Astrocyte (in vitro differentiated cells and primary cell): ENCODE measurements around the gene APP. TPM values are rescaled to one million over a fixed set of nuclear protein-coding genes. Genes with fewer than 3 reads are reported as not detected.
"Not testable (repeated sequence)": the region's sequence is repeated elsewhere in the genome, so short reads cannot be mapped to it uniquely, and the experiment has no call there.

Experiments
- DNase-seq: peaks from one replicate; pipeline ENCODE4 v3.0.0-alpha.2; 2010; ENCODE audit warnings: low read depth
- FAIRE-seq: peaks from 2 replicates; lab custom pipeline; 2011; peaks lifted over from hg19 to GRCh38; lab: Jason Lieb, UNC
- H2AFZ ChIP-seq: 2 replicates; pipeline ENCODE4 v1.6.0; 2012; ENCODE audit warnings: low read depth, low read length, inconsistent platforms
- H3K27ac ChIP-seq: 2 replicates; pipeline ENCODE4 v1.5.1; 2011; ENCODE audit warnings: low read depth, low read length, inconsistent platforms
- H3K27me3 ChIP-seq: 2 replicates; pipeline ENCODE4 v1.6.0; 2011; ENCODE audit warnings: low read length, inconsistent platforms; ENCODE audit not compliant: insufficient read depth
- H3K36me3 ChIP-seq: 2 replicates; pipeline ENCODE4 v1.5.1; 2011; ENCODE audit warnings: low read length, inconsistent platforms; ENCODE audit not compliant: insufficient read depth
- H3K4me1 ChIP-seq: 2 replicates; pipeline ENCODE4 v1.5.1; 2011; ENCODE audit warnings: low read length, inconsistent platforms; ENCODE audit not compliant: insufficient read depth
- H3K4me2 ChIP-seq: 2 replicates; pipeline ENCODE4 v1.6.0; 2012; ENCODE audit warnings: low read length, inconsistent platforms
- H3K4me3 ChIP-seq: 2 replicates; pipeline ENCODE4 v1.5.1; 2011; ENCODE audit warnings: low read depth, mild to moderate bottlenecking, low read length, inconsistent platforms; ENCODE audit not compliant: insufficient read depth
- H3K79me2 ChIP-seq: 2 replicates; pipeline ENCODE4 v1.6.0; 2012; ENCODE audit warnings: mild to moderate bottlenecking, low read length, inconsistent platforms; ENCODE audit not compliant: insufficient read depth
- H3K9ac ChIP-seq: 2 replicates; pipeline ENCODE4 v1.6.0; 2012; ENCODE audit warnings: mild to moderate bottlenecking, low read length, inconsistent platforms
- H3K9me3 ChIP-seq: 2 replicates; pipeline ENCODE4 v1.5.1; 2012; ENCODE audit warnings: low read depth, mild to moderate bottlenecking, low read length, inconsistent platforms; ENCODE audit not compliant: insufficient read depth
- H4K20me1 ChIP-seq: 2 replicates; pipeline ENCODE4 v1.6.0; 2012; ENCODE audit warnings: low read length, inconsistent platforms; ENCODE audit not compliant: insufficient read depth
- H3K27ac Mint-ChIP-seq: one replicate; pipeline ENCODE4 v1.8.0; 2021; ENCODE audit warnings: mild to moderate bottlenecking, mixed read lengths; ENCODE audit not compliant: unreplicated experiment
- H3K27me3 Mint-ChIP-seq: one replicate; pipeline ENCODE4 v1.8.0; 2021; ENCODE audit warnings: low read depth, mixed read lengths; ENCODE audit not compliant: unreplicated experiment
- H3K36me3 Mint-ChIP-seq: one replicate; pipeline ENCODE4 v1.8.0; 2021; ENCODE audit warnings: low read depth, mixed read lengths; ENCODE audit not compliant: unreplicated experiment
- H3K4me1 Mint-ChIP-seq: one replicate; pipeline ENCODE4 v1.8.0; 2021; ENCODE audit warnings: low read depth, mixed read lengths; ENCODE audit not compliant: unreplicated experiment
- H3K4me3 Mint-ChIP-seq: one replicate; pipeline ENCODE4 v1.8.0; 2021; ENCODE audit warnings: mild to moderate bottlenecking, moderate library complexity, mixed read lengths; ENCODE audit not compliant: unreplicated experiment
- H3K9me3 Mint-ChIP-seq: one replicate; pipeline ENCODE4 v1.8.0; 2021; ENCODE audit warnings: mild to moderate bottlenecking, mixed read lengths; ENCODE audit not compliant: unreplicated experiment
- CTCF ChIP-seq: IDR thresholded peaks from 2 replicates; pipeline ENCODE4 v1.5.1; 2011; ENCODE audit warnings: low read depth, mild to moderate bottlenecking, inconsistent platforms, low read length, moderate library complexity; ENCODE audit not compliant: insufficient read depth
- EZH2 ChIP-seq: IDR thresholded peaks from 2 replicates; pipeline ENCODE4 v1.6.1; 2012; ENCODE audit warnings: mild to moderate bottlenecking, low read length, inconsistent platforms; ENCODE audit not compliant: insufficient read depth
- total RNA-seq: library from RNA; stranded (reverse); gene quantifications from 2 replicates; pipeline ENCODE4 v1.2.1, GENCODE V29; 2021

APP gene
- total RNA-seq, 1 donor from 2014 or later, result 823 TPM

GRCh38 chr21:26013970-26014369 lies 156.6 kb downstream of the APP start:
- H3K9ac ChIP-seq, result no peak overlapping the region
- H3K4me3 Mint-ChIP-seq, result no peak overlapping the region
- FAIRE-seq (no peak), DNase-seq (no peak)
- H2AFZ ChIP-seq, result no peak overlapping the region
- no peaks in the 10 kb centered on the region for H3K4me1 Mint-ChIP-seq
- H3K4me1 ChIP-seq, result no peaks in the 10 kb centered on the region
- H4K20me1 ChIP-seq, result peaks cover 34% of the 10 kb centered on the region
- peaks cover 9% of the 10 kb centered on the region for H3K79me2 ChIP-seq
- no peak overlapping the region for H3K27ac ChIP-seq
- no peak for TF ChIP-seq CTCF
- no peak for TF ChIP-seq EZH2
- no peak overlapping the region for H3K4me3 ChIP-seq
- H3K4me2 ChIP-seq, result no peak overlapping the region
- peaks cover 7% of the 10 kb centered on the region for H3K36me3 Mint-ChIP-seq
- H3K27me3 Mint-ChIP-seq, result no peaks in the 10 kb centered on the region
- H3K36me3 ChIP-seq, result no peaks in the 10 kb centered on the region
- no peaks in the 10 kb centered on the region for H3K9me3 Mint-ChIP-seq
- no peak overlapping the region for H3K27ac Mint-ChIP-seq
- H3K27me3 ChIP-seq, result no peaks in the 10 kb centered on the region
- H3K9me3 ChIP-seq, result no peaks in the 10 kb centered on the region

- not testable (repeated sequence) for H3K4me3 ChIP-seq, H3K9me3 ChIP-seq, H3K9ac ChIP-seq, H2AFZ ChIP-seq, H3K27ac ChIP-seq, FAIRE-seq, H3K4me1 ChIP-seq, H3K36me3 ChIP-seq, H3K27ac Mint-ChIP-seq, H3K36me3 Mint-ChIP-seq, H3K27me3 Mint-ChIP-seq, H3K4me3 Mint-ChIP-seq, H3K27me3 ChIP-seq, H3K4me2 ChIP-seq, H3K4me1 Mint-ChIP-seq, DNase-seq, H3K9me3 Mint-ChIP-seq
- Histone ChIP-seq H4K20me1 (peaks cover 32% of the 10 kb centered on the region), H3K79me2 (peaks cover 15% of the 10 kb centered on the region)
These were observed 158.1 kb downstream of the APP start for GRCh38 chr21:26012482-26012881.

GRCh38 chr21:26011292-26011940 lies 159.2 kb downstream of the APP start:
- DNase-seq, result no peak
- Mint-ChIP-seq H3K27ac (no peak overlapping the region), H3K27me3 (no peaks in the 10 kb centered on the region), H3K9me3 (no peaks in the 10 kb centered on the region), H3K4me1 (no peaks in the 10 kb centered on the region), H3K36me3 (peaks cover 6% of the 10 kb centered on the region), H3K4me3 (no peak overlapping the region)
- no peak overlapping the region for H3K27ac ChIP-seq
- H3K9me3 ChIP-seq, result no peaks in the 10 kb centered on the region
- no peak overlapping the region for H3K4me3 ChIP-seq
- peaks cover 15% of the 10 kb centered on the region for H3K79me2 ChIP-seq
- no peak for FAIRE-seq
- peaks cover 32% of the 10 kb centered on the region for H4K20me1 ChIP-seq
- H3K4me1 ChIP-seq, result no peaks in the 10 kb centered on the region
- no peaks in the 10 kb centered on the region for H3K36me3 ChIP-seq
- no peak overlapping the region for H3K9ac ChIP-seq
- no peak overlapping the region for H2AFZ ChIP-seq
- H3K27me3 ChIP-seq, result no peaks in the 10 kb centered on the region
- no peak for TF ChIP-seq CTCF
- TF ChIP-seq EZH2, result no peak
- no peak overlapping the region for H3K4me2 ChIP-seq
